ENCODE measurements around the gene CHD9. TPM values are rescaled to one million over a fixed set of nuclear protein-coding genes. Genes with fewer than 3 reads are reported as not detected.

CHD9 gene
- total RNA-seq (10 to 100 TPM; 31.6 to 46.6 TPM), polyA plus RNA-seq (10 to 100 TPM in 1 of 2 donors, 1 to 10 TPM in 1; 6.2 to 33.4 TPM)

DNA sequence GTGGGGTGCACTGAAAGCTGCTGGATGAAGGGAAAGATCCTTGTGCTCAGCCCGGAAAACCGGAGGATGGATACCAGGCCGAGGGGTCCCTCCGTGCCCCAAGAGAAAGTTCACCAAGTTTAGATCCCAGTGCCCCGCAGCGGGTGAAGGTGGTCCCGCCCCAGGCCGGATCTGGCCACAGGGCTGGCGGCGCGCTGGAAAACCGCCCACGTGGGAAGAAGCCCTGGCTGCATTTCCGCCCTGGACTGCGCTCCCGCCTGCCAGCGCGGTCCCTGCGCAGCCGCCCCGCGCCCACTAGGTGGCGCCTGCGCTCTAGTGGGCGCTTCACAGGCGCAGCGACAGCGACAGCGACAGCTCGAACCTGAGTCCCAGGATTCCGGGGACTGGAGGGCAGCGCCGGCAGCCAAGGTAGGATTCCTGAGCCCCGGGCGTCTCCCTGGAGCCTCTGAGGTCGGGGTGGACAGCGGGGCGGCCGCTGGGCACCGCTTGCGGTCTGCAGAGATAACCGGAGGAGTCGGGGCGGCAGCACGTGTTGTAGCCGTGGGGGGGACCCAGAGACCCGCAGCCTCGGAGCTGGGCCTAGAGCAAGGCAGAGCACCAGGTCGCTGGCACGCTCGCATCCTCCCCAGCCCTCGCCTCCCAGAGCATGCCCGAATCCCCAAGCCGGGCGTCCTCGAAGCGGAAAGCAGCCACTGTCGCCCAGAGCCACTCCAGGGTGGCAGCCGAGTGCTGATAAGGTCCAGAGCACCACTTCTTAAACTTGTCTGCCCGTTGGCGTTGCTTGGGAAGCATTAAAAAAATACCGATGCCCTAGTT, at the start of gene CHD9:
Gene CHD9, plus strand, starts transcription at position 322 of the 816 bp plus-strand sequence. CDS start 101,099 bp downstream, outside the sequence.
- DNase-seq (ENCODE audit: low spot score): peak; percentile 80
- Histone ChIP-seq H3K27me3 (ENCODE audit: control insufficient read depth in 4 of 4, insufficient read depth in 4 of 4, low read length in 3 of 4) (no peaks in the 10 kb centered on the region), H3K4me3 (ENCODE audit: low read depth in 1 of 3, low read length in 3 of 3) (peak within 1 kb of the TSS; percentile 82 to 91 (median 90)), H3K4me1 (ENCODE audit: control insufficient read depth in 4 of 4, insufficient read depth in 4 of 4, low read length in 3 of 4) (peaks cover 10 to 55% (median 38%) of the 10 kb centered on the region in 4 donors), H3K9me3 (ENCODE audit: control insufficient read depth in 4 of 4, low read length in 3 of 4) (no peaks in the 10 kb centered on the region), H3K27ac (ENCODE audit: low read depth in 1 of 2, low read length in 2 of 2) (peak within 1 kb of the TSS; percentile 93 to 95), H3K9ac (ENCODE audit: low read depth in 1 of 2, low read length in 2 of 2) (peak within 1 kb of the TSS; percentile 71 to 98), H3K36me3 (ENCODE audit: control insufficient read depth in 4 of 4, insufficient read depth in 3 of 4, low read depth in 1 of 4, low read length in 3 of 4) (no peaks in the 10 kb centered on the region)
- WGBS: under 1% methylated on average over 62 of the region's 62 CpGs
- TF ChIP-seq, protein P1, sequence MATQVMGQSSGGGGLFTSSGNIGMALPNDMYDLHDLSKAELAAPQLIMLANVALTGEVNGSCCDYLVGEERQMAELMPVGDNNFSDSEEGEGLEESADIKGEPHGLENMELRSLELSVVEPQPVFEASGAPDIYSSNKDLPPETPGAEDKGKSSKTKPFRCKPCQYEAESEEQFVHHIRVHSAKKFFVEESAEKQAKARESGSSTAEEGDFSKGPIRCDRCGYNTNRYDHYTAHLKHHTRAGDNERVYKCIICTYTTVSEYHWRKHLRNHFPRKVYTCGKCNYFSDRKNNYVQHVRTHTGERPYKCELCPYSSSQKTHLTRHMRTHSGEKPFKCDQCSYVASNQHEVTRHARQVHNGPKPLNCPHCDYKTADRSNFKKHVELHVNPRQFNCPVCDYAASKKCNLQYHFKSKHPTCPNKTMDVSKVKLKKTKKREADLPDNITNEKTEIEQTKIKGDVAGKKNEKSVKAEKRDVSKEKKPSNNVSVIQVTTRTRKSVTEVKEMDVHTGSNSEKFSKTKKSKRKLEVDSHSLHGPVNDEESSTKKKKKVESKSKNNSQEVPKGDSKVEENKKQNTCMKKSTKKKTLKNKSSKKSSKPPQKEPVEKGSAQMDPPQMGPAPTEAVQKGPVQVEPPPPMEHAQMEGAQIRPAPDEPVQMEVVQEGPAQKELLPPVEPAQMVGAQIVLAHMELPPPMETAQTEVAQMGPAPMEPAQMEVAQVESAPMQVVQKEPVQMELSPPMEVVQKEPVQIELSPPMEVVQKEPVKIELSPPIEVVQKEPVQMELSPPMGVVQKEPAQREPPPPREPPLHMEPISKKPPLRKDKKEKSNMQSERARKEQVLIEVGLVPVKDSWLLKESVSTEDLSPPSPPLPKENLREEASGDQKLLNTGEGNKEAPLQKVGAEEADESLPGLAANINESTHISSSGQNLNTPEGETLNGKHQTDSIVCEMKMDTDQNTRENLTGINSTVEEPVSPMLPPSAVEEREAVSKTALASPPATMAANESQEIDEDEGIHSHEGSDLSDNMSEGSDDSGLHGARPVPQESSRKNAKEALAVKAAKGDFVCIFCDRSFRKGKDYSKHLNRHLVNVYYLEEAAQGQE (IDR thresholded peaks at IDR 0.05): no peak
- TF ChIP-seq FOXA2 (IDR thresholded peaks at IDR 0.05) (peak; percentile 21), SP1 (IDR thresholded peaks at IDR 0.05) (peak; percentile 50), RAD21 (IDR thresholded peaks at IDR 0.05) (peak; percentile 99 to 100), EGR1 (IDR thresholded peaks at IDR 0.05; ENCODE audit: low read depth in 2 of 2) (no peak), NR2F2 (IDR thresholded peaks at IDR 0.05) (no peak), HNF4G (IDR thresholded peaks at IDR 0.05) (no peak), JUND (IDR thresholded peaks at IDR 0.05) (no peak), RXRA (IDR thresholded peaks at IDR 0.05) (peak in 1 of 2 donors; percentile 33), GABPA (IDR thresholded peaks at IDR 0.05 in 1 of 2, conservative IDR thresholded peaks at IDR 0.05 in 1 of 2) (peak in 1 of 2 donors; percentile 54), TAF1 (conservative IDR thresholded peaks at IDR 0.05) (no peak), MAX (IDR thresholded peaks at IDR 0.05) (peak; percentile 15), YY1 (IDR thresholded peaks at IDR 0.05) (no peak), ATF3 (IDR thresholded peaks at IDR 0.05) (no peak), FOXA1 (IDR thresholded peaks at IDR 0.05) (peak; percentile 65), HNF4A (conservative IDR thresholded peaks at IDR 0.05) (peak in 1 of 2 donors; percentile 56)
- TF ChIP-seq, protein P2, sequence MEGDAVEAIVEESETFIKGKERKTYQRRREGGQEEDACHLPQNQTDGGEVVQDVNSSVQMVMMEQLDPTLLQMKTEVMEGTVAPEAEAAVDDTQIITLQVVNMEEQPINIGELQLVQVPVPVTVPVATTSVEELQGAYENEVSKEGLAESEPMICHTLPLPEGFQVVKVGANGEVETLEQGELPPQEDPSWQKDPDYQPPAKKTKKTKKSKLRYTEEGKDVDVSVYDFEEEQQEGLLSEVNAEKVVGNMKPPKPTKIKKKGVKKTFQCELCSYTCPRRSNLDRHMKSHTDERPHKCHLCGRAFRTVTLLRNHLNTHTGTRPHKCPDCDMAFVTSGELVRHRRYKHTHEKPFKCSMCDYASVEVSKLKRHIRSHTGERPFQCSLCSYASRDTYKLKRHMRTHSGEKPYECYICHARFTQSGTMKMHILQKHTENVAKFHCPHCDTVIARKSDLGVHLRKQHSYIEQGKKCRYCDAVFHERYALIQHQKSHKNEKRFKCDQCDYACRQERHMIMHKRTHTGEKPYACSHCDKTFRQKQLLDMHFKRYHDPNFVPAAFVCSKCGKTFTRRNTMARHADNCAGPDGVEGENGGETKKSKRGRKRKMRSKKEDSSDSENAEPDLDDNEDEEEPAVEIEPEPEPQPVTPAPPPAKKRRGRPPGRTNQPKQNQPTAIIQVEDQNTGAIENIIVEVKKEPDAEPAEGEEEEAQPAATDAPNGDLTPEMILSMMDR (IDR thresholded peaks at IDR 0.05; ENCODE audit: low read depth, low read length, missing input control): peak; percentile 99
- TF ChIP-seq, protein P3, sequence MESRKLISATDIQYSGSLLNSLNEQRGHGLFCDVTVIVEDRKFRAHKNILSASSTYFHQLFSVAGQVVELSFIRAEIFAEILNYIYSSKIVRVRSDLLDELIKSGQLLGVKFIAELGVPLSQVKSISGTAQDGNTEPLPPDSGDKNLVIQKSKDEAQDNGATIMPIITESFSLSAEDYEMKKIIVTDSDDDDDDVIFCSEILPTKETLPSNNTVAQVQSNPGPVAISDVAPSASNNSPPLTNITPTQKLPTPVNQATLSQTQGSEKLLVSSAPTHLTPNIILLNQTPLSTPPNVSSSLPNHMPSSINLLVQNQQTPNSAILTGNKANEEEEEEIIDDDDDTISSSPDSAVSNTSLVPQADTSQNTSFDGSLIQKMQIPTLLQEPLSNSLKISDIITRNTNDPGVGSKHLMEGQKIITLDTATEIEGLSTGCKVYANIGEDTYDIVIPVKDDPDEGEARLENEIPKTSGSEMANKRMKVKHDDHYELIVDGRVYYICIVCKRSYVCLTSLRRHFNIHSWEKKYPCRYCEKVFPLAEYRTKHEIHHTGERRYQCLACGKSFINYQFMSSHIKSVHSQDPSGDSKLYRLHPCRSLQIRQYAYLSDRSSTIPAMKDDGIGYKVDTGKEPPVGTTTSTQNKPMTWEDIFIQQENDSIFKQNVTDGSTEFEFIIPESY (IDR thresholded peaks at IDR 0.05): no peak

Data from liver (tissue), 9 donors.